Cerebellar nuclear complex (tissue), 1 donor: ENCODE results near the gene SERPINB1.
"Not testable (repeated sequence)": the region's sequence is repeated elsewhere in the genome, so short reads cannot be mapped to it uniquely, and the experiment has no call there.

Source experiments
- DNase-seq, 2 experiments: peaks; one replicate each; lab custom pipeline; 2025; lab: John Stamatoyannopoulos, UW

SERPINB1 gene

DNA sequence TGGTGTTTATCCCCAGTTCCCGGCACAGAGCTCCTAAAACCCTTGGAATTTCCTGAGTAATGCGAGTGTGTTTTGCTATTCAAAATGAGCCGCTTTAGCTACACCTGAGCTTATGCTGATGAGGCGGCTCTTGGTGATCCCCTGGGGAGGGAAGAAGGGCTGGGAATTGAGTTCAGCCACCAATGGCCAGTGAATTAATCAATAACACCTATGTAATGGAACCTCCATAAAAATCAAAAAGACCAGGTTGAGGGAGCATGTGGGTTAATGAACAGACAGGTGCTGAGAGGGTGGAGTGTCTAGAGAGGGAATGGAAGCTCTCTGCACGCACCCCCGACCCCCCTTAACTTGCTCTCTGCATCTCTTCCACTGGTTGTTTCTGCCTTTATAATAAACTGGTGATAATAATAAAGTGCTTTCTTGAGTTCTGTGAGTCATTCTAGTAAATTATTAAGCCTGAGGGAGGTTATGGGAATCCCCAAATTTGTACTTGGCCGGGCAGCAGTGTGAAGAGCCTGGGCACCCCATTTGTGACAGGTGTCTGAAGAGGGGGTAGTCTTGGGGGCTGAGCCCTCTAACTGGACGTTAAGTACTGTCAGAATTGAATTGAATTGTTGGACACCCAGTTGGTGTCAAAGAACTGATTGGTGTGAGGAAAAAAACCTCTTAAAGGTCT lies 24.6 kb upstream of the SERPINB1 start:
- DNase-seq: no peak

DNA sequence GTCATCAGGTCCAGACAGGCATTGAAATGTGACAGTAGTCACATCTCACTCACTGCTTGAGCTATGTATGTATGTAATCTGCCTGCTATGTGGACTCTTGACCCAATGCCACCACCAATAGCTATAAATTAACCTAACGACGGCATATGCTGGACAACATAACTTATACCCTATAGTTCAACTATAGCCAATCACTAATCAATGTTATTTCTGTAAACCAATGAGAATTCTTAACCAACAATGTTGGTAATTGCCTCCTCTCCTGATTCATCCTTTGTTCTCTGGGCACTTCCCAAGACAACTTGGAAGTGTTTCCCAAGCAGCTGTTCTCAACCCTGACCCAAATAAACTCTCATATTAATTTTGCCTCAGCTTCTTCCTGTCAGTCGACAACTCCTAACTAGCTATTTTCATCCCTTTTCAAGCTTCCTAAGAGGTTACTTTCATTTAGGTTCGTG lies 24.1 kb upstream of the SERPINB1 start:
- DNase-seq: no peak

DNA sequence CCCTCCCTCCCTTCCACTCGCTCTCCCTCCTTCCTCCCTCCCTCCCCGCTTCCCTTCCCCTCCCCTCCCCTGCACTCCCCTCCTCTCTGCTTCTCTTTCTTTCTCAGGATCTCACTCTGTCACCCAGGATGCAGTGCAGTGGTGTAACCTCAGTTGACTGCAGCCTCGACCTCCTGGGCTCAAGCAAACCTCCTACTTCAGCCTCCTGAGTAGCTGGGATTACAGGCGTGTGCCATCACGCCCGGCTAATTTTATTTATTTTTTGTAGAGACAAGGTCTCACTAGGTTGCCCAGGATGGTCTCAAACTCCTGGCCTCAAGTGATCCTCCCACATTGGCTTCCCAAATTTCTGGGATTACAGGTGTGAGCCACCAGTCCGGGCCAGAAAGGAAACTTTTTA lies 23.6 kb upstream of the SERPINB1 start:
- DNase-seq: no peak

DNA sequence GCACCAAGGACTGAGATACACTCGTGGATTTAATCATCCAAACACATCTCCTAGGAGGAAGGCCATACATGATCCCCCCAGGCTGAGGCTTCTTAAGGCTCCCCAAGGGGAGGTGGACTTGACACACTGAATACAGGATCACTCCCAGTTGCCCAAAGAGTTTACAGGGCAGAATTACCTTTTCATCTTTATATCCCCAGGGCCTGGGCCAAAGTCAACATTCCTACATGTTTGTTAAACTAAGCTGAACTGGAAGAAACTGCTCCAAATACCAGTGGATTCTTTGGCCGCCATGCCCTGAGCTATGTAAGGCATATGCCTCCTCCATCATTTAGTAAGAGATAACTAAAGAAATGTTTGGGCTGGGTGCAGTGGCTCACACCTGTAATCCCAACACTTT lies 22.2 kb upstream of the SERPINB1 start:
- DNase-seq: no peak

DNA sequence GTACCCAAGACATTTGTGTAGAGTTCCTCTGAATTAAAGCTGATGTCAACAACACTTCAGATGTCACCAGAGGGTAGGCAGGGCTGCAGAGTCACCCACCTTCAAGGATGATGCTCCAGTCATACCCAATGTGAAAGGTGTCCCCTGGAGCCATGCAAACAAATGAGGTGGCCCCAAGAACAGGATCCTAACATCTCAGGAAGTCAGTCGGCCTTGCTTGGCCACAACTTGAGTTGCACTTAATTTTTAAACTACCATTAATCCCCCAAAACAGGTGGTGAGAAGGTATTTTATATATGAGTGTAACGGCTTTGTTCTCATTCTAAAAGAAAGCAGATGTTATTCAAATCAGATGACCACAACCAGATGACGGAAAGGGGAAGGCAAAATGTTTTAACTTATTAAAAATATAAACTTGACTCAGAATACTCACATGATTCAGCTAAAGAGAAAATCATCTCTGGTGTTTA lies 21.1 kb upstream of the SERPINB1 start:
- no peak for DNase-seq

DNA sequence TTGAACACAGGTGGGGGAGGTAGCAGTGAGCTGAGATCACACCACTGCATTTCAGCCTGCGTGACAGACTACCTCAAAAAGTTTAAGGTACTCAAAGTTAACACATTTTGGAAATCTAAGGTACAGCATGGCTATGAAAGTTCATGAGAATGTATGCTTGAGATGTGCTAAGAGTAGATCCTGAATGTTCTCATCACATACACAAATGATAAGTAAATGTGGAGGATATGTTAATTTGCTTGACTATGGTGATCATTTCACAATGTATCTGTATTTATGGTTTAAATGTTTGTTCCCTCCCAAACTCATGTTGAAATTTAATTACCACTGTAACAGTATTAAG lies 20.1 kb upstream of the SERPINB1 start:
- no peak for DNase-seq

DNA sequence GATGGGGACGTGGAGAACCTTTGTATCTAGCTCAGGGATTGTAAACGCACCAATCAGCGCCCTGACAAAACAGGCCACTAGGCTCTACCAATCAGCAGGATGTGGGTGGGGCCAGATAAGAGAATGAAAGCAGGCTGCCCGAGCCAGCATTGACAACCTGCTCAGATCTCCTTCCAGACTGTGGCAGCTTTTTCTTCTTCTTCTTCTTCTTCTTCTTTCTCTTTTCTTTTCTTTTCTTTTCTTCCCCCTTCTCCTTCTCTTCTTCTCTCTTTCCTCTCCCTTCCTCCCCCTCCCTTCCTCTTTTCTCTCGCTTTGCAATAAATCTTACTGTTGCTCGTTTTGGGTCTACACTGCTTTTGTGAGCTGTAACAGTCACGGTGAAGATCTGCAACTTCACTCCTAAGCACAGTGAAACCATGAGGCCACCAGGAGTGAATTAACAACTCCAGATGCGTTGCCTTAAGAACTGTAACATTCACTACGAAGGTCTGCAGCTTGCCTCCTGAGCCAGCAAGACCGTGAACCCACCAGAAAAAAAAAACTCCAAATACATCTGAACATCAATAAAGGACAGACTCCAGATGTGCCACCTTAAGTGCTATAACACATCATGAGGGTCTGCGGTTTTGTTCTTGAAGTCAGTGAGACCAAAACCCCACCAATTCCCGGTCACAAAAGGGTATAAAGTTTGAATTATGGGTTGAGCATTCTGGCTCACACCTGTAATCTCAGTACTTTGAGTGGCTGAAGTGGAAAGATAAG lies 19.6 kb upstream of the SERPINB1 start:
- DNase-seq: no peak

DNA sequence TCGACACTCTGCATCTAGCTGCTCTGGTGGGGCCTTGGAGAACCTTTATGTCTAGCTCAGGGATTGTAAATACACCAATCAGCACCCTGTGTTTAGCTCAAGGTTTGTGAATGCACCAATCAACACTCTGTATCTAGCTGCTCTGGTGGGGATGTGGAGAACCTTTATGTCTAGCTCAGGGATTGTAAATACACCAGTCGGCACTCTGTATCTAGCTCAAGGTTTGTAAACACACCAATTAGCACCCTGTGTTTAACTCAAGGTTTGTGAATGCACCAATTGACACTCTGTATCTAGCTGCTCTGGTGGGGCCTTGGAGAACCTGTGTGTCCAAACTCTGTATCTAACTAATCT lies 19.0 kb upstream of the SERPINB1 start:
- not testable (repeated sequence) for DNase-seq

DNA sequence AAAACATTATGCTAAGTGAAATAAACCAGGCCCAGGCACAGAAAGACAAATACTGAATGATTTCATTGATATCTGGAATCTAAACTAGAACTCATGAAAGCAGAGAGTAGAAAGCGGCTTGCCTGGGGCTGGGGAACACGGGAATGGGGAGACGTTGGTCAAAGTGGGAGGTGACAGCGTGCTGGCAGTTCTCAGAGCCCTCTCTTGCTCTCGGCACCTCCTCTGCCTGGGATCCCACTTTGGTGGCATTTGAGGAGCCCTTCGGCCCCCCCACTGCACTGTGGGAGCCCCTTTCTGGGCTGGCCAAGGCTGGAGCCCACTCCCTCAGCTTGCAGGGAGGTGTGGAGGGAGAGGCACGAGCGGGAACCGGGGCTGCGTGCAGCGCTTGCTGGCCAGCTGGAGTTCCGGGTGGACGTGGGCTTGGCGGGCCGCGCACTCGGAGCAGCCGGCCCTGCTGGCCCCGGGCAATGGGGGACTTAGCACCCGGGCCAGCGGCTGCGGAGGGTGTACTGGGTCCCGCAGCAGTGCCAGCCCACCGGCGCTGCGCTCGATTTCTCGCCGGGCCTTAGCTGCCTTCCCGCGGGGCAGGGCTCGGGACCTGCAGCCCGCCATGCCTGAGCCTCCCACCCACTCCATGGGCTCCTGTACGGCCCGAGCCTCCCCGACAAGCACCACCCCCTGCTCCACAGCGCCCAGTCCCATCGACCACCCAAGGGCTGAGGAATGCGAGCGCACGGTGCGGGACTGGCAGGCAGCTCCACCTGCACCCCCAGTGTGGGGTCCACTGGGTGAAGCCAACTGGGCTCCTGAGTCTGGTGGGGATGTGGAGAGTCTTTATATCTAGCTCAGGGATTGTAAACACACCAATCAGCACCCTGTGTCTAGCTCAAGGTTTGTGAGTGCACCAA lies 18.4 kb upstream of the SERPINB1 start:
- not testable (repeated sequence) for DNase-seq

DNA sequence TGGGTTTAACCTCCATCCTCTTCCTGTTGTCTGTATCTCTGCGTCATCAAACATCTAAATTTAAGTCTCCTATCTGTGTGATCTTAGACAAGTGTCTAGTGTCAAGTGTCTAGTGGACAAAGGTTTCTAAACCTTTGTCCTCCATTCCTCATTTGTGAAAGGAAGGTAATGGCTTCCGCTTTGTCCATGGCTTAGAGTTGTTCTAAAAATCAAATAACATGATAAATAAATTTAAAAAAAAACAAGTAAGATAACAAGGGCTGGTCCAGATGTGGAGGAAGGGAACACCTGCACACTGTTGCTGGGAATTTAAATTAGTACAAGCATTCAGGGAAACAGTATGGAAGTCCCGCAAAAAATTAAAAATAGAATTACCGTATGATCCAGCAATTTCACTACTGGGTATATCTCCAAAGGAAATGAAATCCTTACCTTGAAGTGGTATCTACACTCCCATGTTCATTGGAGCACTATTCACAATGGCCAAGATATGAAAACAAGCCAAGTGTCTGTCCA lies 17.6 kb upstream of the SERPINB1 start:
- DNase-seq: no peak

DNA sequence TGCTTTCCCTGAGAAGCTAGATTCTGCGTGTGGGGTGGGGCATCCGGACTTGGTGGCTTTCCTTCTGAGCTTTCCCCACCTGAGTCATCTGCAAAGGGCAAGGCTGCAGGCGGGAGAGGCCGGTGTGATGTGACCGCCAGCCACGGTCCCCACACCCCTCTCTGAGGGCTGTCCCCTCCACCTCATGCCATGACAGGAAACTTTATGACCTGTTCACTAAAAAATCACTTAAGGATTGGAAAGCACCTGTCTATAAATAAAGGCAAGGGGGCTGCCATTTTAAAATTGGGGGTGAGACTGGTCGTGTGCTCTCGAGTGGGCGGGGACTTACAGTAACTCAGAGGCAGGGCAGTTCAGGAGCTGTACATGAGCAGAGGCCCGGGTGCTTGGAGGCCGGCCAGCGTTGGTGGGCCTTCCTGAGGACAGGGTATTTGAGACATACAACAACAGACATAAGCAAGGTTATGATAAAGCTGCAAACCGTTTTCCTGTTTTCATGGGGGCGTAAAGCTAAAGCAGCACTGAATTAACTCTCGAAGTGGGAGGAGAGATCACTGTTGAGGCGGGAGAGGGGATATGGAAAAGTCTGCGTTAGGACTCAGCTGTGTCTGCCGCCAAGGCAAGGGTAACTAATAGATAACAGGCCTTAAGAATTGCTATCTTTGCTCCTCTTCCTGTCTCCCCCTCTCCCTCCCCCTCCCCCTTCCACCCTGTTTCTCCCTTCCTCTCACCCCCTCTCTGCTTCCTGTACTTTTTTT lies 16.1 kb upstream of the SERPINB1 start:
- DNase-seq: no peak

DNA sequence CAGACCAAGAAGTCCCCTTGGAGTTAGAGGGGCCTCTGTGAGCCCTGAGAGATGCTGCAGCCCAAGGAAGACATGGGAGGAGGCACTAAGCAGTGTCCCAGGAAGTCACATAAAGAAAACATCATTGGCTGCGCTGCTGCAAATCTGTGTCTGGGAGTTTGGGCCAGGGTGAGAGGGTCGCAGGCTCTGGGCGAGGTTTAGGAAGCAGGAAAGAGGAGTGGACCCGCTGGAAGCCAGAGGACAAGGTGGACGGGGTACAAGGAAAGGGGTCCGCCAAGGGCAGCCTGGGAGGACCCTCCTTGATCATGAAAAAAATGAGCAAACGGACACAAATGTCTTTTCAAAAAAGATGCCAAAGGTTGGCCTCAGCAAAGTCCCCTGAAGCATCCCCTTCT lies 15.5 kb upstream of the SERPINB1 start:
- no peak for DNase-seq

DNA sequence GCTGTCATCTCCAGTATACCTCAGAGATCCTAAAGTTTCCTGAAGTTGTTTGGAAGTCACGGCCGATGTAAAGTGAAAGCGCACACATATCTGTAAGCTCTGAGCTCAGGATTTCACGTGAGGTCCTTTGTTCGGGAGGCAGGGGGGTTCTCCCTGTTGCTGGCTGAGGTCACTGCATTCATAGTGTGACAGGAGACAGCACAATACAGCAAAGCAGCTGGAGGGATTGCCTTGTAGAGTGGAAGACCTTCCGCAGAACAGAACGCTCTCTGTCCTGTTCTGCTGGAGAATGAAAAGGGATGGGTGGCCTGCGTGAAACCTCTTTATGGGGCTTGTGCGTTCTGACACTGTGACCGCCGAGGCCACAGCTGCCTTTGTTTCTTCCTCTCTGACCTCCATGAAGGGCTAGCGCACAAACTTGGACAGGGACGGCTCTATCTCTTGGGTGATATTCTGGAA lies 13.4 kb upstream of the SERPINB1 start:
- DNase-seq: no peak

DNA sequence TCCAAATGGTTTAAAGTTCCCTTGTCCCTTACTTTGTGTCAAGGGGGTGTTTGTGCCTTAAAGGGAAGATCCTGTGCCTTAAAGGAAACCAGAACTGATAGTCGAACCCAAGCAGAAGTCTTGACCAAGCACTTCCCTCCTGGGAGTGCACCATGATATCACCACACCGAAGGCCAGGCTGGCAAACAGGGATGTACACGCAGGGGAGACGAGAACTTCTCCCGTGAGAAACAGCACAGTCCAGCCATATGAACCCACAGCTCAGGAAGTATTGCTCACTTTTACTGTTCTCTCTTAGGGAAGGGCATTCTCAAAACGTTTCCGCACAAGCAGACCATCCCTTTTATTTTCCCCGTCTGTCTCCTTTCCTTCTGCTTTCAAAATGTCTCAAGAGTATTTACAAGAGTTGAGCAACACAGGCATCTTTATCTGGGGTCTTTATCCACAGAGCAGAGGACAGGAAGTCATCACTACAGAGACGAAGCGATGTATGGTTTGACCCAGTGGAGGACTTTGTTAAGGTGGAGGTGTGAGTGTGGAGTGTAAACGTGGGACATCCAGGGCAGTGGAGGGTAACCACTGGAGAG lies 12.8 kb upstream of the SERPINB1 start:
- DNase-seq: no peak

DNA sequence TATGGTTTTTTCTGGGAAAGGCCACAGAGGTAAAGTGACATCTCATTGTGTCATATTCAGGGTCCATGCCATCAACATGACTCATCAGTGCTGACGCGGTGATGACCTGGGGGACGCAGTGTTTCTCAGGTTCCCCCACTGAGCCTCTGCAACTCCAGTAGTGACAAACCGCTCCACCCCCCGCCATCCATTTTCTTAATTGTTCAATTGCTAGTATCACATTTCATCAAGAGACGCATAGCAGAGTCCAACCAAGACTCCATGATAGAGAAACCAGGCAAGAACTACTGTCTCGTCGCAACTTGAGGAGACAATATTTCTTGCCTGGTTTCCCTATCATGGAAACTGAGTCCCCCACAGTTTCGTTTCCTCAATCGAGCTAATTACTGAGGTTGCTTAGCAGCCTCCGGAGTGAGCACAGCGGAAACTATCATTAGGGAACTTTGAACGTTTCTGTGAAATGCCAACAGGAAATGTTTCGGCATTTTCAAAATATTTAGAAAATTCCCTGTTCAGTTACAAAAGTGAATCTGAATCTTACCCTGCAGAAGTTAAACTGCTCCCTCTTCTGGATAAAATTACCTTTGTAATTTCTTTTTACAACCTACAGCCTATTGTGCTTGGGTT lies 12.2 kb upstream of the SERPINB1 start:
- no peak for DNase-seq

DNA sequence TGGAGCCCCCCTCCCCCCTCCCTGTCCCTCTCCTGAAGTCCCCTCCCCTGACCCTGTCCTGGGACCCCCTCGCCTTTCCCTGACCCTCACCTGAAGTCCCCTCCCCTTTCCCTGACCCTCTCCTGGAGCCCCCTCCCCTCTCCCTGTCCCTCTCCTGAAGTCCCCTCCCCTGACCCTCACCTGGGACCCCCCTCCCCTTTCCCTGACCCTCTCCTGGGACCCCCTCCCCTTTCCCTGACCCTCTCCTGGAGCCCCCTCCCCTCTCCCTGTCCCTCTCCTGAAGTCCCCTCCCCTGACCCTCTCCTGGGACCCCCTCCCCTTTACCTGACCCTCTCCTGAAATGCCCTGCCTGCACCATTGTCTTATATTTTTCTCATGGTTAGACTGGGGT lies 11.7 kb upstream of the SERPINB1 start:
- DNase-seq: not testable (repeated sequence)

DNA sequence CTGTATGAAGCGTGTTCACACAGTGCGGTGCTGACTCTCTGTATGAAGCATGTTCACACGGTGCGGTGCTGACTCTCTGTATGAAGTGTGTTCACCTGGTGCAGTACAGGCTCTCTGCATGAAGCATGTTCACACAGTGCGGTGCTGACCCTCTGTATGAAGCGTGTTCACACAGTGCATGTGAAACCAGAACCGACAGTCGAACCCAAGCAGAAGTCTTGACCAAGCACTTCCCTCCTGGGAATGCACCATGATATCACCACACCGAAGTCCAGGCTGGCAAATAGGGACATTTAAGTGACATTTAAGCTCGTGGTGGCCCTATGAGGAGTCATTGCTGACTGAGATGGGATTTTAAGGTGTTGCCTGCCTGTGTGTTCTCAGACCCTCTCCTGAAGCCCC lies 11.3 kb upstream of the SERPINB1 start:
- no peak for DNase-seq

DNA sequence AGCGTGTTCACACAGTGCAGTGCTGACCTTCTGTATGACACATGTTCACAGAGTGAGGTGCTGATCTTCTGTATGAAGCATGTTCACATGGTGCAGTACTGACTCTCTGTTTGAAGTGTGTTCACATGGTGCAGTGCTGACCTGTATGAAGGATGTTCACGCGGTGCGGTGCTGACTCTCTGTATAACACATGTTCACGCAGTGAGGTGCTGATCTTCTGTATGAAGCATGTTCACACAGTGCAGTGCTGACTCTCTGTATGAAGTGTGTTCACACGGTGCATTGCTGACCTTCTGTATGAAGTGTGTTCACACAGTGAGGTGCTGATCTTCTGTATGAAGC lies 10.8 kb upstream of the SERPINB1 start:
- no peak for DNase-seq

DNA sequence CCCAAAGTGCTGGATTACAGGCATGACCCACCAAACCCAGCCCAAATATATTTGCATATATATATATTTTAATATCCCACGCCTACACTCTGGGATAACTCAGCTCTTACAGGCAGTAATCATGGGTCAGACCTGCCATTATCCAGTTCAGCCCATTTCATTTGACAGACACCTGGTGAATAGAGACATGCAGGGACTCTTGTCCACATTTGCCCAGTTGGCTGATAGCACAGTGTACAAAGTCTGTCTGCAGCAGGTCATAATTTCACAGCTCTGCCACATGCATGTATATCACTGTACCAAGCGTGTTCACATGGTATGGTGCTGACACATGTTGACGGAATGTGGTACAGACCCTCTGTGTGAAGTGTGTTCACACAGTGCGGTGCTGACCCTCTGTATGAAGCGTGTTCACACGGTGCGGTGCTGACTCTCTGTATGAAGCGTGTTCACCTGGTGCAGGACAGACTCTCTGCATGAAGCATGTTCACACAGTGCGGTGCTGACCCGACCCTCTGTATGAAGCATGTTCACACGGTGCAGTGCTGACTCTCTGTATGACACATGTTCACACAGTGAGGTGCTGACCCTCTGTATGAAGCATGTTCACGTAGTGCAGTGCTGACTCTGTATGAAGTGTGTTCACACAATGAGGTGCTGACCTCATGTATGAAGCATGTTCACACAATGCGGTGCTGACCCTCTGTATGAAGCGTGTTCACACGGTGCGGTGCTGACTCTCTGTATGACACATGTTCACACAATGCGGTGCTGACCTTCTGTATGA lies 10.3 kb upstream of the SERPINB1 start:
- no peak for DNase-seq

DNA sequence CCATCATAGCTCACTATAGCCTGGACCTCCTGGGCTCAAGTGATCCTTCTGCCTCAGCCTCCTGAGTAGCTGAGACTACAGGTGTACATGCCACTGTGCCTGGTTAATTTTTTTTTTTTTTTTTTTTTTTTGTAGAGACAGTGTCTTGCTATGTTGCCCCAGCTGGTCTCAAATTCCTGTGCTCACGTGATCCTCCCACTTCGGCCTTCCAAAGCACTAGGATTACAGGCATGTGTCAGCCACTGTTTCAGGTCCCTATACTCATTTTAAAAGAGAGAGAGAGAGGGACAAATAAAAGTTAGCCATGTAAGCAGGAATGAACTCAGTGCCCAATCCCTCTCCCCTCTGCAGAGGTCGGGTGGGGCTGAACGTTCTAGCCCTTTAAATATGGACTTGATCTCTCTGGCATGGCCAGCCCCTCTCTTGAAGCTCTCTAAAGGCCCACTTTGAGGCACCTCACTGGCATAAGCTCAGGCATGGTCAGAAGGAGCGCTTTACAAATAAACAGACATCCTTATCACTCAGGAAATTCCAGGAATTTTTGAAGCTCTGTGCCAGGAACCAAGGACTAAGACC lies 9.0 kb upstream of the SERPINB1 start:
- DNase-seq: no peak
